ENCODE data around the gene SLC9A8. TPM values are rescaled to one million over a fixed set of nuclear protein-coding genes. Genes with fewer than 3 reads are reported as not detected.

The SLC9A8 gene
- total RNA-seq, 1 experiment from 2014 or later = 7.5 TPM

DNA sequence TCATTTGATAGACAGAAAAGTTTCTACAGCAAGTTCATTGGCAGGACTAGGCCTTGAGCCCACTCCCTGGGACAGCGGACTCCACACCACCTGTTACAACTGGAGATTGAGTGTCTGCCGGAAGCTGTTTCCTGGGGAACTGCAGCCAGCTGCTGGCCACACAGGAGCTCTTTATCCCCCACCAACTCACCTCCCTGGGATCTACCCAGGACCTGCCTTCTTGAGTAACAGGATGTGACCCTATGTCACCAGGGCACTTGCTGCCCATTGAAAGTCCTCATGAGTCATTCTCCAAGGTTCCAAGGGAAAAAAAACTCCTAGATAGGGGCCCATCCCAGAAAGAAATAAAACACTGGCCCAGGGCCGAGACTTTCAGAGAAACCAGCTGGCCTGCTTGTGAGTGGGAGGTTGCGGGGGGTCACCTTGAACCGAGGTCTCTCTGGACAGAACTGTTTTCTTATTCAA lies 37.4 kb upstream of the SLC9A8 start:
- WGBS (ENCODE audit: extremely low coverage, insufficient read length, low lambda C conversion rate) = no CpG with 5 or more reads among the region's 5 CpGs
- no peak overlapping the region for H2AFZ ChIP-seq (ENCODE audit: low read length)
- H4K5ac ChIP-seq (ENCODE audit: insufficient read length, low read depth, low read length) = no peak overlapping the region
- no peaks in the 10 kb centered on the region for H3K23me2 ChIP-seq (ENCODE audit: insufficient read length, low read depth, low read length, poor library complexity, severe bottlenecking)
- Mint-ChIP-seq H3K4me3 (no peak overlapping the region), H3K4me1 (peaks cover 25 to 26% of the 10 kb centered on the region in 2 experiments), H3K36me3 (ENCODE audit: insufficient read depth in 1 of 3, low read depth in 3 of 3) (no peaks in the 10 kb centered on the region), H3K27me3 (ENCODE audit: low read depth) (no peaks in the 10 kb centered on the region), H3K27ac (peak overlapping the region in 2 of 3 experiments; percentile 60 to 92; a peak in 3 of 7 replicates), H3K9me3 (no peaks in the 10 kb centered on the region)
- no peak overlapping the region for H3K18ac ChIP-seq (ENCODE audit: insufficient read length, low read depth, low read length)
- no peaks in the 10 kb centered on the region for H3K9me3 ChIP-seq (ENCODE audit: control insufficient read depth, low read depth, low read length)
- H3K27me3 ChIP-seq (ENCODE audit: insufficient read depth, low read length) = no peaks in the 10 kb centered on the region
- H2BK15ac ChIP-seq (ENCODE audit: low read depth, low read length) = no peak overlapping the region
- no peak overlapping the region for H4K8ac ChIP-seq (replicated peaks; ENCODE audit: insufficient read length, low read depth, low read length)
- no peaks in the 10 kb centered on the region for H4K20me1 ChIP-seq (ENCODE audit: control insufficient read depth, insufficient read depth, insufficient read length)
- no peak overlapping the region for H3K56ac ChIP-seq (ENCODE audit: insufficient read length, low read depth, low read length)
- H4K91ac ChIP-seq (ENCODE audit: insufficient read length, low read depth, low read length) = no peak overlapping the region
- no peak overlapping the region for H3K4ac ChIP-seq (ENCODE audit: low read depth, low read length)
- no peak overlapping the region for H3K9ac ChIP-seq (ENCODE audit: extremely low read depth, insufficient read length, low read length)
- H2BK5ac ChIP-seq (ENCODE audit: insufficient read length, low read length) = no peak overlapping the region
- H2BK20ac ChIP-seq (ENCODE audit: low read depth, low read length, poor library complexity, severe bottlenecking) = no peak overlapping the region
- H3K79me2 ChIP-seq (ENCODE audit: insufficient read depth, low read length) = no peaks in the 10 kb centered on the region
- no peak overlapping the region for H3K27ac ChIP-seq (ENCODE audit: insufficient read length, low read depth, low read length)
- H2BK120ac ChIP-seq (ENCODE audit: low read depth, low read length, poor library complexity, severe bottlenecking) = no peak overlapping the region
- H3K79me1 ChIP-seq (ENCODE audit: insufficient read depth, low read depth, low read length, poor library complexity, severe bottlenecking) = no peaks in the 10 kb centered on the region
- H3K14ac ChIP-seq (ENCODE audit: insufficient read depth, low read length) = no peak overlapping the region
- no peak overlapping the region for H2AK5ac ChIP-seq (ENCODE audit: insufficient read length, low read length)
- no peak overlapping the region for H3T11ph ChIP-seq (ENCODE audit: low read length)
- no peak overlapping the region for H3K4me2 ChIP-seq (ENCODE audit: insufficient read depth, insufficient read length, low read length)
- H3K4me1 ChIP-seq (ENCODE audit: insufficient read depth, low read length) = peaks cover 12% of the 10 kb centered on the region
- TF ChIP-seq, protein P1, sequence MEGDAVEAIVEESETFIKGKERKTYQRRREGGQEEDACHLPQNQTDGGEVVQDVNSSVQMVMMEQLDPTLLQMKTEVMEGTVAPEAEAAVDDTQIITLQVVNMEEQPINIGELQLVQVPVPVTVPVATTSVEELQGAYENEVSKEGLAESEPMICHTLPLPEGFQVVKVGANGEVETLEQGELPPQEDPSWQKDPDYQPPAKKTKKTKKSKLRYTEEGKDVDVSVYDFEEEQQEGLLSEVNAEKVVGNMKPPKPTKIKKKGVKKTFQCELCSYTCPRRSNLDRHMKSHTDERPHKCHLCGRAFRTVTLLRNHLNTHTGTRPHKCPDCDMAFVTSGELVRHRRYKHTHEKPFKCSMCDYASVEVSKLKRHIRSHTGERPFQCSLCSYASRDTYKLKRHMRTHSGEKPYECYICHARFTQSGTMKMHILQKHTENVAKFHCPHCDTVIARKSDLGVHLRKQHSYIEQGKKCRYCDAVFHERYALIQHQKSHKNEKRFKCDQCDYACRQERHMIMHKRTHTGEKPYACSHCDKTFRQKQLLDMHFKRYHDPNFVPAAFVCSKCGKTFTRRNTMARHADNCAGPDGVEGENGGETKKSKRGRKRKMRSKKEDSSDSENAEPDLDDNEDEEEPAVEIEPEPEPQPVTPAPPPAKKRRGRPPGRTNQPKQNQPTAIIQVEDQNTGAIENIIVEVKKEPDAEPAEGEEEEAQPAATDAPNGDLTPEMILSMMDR (conservative IDR thresholded peaks at IDR 0.05) = no peak
- H2BK12ac ChIP-seq (ENCODE audit: insufficient read length, low read depth, low read length) = no peak overlapping the region
- no peak overlapping the region for H3K23ac ChIP-seq (ENCODE audit: insufficient read length, low read depth, low read length)
- peak; percentile 80 for DNase-seq

Measured in H9 (cell line).